Measurements from ENCODE around the gene PDGFRB. TPM values are rescaled to one million over a fixed set of nuclear protein-coding genes. Genes with fewer than 3 reads are reported as not detected.

PDGFRB gene
- total RNA-seq, 1 experiment from 2014 or later, result 1.8 TPM

DNA sequence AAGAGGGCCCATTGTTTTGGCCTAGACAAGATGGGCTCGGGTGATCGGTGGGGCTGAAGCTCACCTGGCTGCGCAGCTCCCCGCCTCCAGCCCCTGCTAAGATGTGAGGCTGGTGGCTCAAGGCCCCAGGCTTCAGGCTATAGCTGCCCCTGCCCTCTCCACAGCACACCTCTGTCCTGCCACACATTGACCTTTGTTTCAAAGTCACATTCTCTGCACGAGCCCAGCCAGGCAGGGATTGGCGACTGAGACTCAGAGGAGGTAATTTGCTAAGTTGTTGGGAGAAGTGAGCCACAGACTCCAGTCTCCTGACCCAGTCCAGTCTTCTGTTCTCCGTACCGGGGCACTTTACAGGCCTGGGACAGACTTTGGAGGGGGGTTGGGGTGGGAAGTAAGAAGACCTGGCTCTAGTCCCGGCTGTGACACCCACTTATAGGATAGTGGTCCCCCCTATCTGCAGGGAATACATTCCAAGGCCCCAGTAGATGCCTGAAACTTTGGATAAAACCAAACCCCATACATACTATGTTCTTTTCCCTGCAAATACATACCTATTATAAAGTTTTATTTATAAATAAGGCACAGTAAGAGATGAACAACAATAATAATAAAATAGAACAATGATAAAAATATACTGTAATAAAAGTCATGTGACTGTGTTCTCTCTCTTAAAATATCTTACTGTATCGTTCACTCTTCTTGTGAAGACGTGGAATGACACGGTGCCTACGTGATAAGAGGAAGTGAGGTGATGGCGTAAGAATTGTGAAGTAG, 13.3 kb downstream of the PDGFRB start:
- H3K36me3 ChIP-seq (ENCODE audit: control insufficient read depth, insufficient read depth, low read length), result no peaks in the 10 kb centered on the region
- H3K9me3 ChIP-seq (ENCODE audit: control insufficient read depth, insufficient read depth, low read depth, low read length), result no peaks in the 10 kb centered on the region
- DNase-seq (ENCODE audit: low read depth, low spot score) (no peak), ATAC-seq (no peak)
- ChIA-PET POLR2A (no interaction called here), CTCF (no interaction called here)
- in situ Hi-C loops (cut with HindIII; ENCODE audit: low pct_unique_long_range_greater_than_20kb, low sequenced_read_pairs), result no loop called here
- peaks cover 28% of the 10 kb centered on the region for H3K4me1 ChIP-seq (ENCODE audit: control insufficient read depth, insufficient read depth, low read length)
- H3K4me3 ChIP-seq (ENCODE audit: low read depth in 2 of 2, low read length in 2 of 2), result no peak overlapping the region
- H3K27me3 ChIP-seq (ENCODE audit: control insufficient read depth, insufficient read depth, low read length), result no peaks in the 10 kb centered on the region
- H3K27ac ChIP-seq (ENCODE audit: low read length), result no peak overlapping the region; the same call in 1 of the 2 replicates
- BruUV-seq (replicated peaks), result no TSS peak
- TF ChIP-seq, protein P1, sequence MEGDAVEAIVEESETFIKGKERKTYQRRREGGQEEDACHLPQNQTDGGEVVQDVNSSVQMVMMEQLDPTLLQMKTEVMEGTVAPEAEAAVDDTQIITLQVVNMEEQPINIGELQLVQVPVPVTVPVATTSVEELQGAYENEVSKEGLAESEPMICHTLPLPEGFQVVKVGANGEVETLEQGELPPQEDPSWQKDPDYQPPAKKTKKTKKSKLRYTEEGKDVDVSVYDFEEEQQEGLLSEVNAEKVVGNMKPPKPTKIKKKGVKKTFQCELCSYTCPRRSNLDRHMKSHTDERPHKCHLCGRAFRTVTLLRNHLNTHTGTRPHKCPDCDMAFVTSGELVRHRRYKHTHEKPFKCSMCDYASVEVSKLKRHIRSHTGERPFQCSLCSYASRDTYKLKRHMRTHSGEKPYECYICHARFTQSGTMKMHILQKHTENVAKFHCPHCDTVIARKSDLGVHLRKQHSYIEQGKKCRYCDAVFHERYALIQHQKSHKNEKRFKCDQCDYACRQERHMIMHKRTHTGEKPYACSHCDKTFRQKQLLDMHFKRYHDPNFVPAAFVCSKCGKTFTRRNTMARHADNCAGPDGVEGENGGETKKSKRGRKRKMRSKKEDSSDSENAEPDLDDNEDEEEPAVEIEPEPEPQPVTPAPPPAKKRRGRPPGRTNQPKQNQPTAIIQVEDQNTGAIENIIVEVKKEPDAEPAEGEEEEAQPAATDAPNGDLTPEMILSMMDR (IDR thresholded peaks at IDR 0.05), result no peak
- TF ChIP-seq TCF7L2 (IDR thresholded peaks at IDR 0.05; ENCODE audit: low read depth, low read length), result no peak
- no peak for TF ChIP-seq SIN3A (IDR thresholded peaks at IDR 0.05; ENCODE audit: borderline replicate concordance, insufficient read depth, low read depth, low read length)
- TF ChIP-seq, protein P2, sequence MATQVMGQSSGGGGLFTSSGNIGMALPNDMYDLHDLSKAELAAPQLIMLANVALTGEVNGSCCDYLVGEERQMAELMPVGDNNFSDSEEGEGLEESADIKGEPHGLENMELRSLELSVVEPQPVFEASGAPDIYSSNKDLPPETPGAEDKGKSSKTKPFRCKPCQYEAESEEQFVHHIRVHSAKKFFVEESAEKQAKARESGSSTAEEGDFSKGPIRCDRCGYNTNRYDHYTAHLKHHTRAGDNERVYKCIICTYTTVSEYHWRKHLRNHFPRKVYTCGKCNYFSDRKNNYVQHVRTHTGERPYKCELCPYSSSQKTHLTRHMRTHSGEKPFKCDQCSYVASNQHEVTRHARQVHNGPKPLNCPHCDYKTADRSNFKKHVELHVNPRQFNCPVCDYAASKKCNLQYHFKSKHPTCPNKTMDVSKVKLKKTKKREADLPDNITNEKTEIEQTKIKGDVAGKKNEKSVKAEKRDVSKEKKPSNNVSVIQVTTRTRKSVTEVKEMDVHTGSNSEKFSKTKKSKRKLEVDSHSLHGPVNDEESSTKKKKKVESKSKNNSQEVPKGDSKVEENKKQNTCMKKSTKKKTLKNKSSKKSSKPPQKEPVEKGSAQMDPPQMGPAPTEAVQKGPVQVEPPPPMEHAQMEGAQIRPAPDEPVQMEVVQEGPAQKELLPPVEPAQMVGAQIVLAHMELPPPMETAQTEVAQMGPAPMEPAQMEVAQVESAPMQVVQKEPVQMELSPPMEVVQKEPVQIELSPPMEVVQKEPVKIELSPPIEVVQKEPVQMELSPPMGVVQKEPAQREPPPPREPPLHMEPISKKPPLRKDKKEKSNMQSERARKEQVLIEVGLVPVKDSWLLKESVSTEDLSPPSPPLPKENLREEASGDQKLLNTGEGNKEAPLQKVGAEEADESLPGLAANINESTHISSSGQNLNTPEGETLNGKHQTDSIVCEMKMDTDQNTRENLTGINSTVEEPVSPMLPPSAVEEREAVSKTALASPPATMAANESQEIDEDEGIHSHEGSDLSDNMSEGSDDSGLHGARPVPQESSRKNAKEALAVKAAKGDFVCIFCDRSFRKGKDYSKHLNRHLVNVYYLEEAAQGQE (IDR thresholded peaks at IDR 0.05; ENCODE audit: insufficient read depth in 1 of 2, low read depth in 2 of 2, low read length in 1 of 2), result no peak
- no peak for TF ChIP-seq POLR2AphosphoS5 (IDR thresholded peaks at IDR 0.05; ENCODE audit: low read depth, low read length)
- intact Hi-C loops (cut with micrococcal nuclease; ENCODE audit: unreplicated experiment), result no loop called here

DNA sequence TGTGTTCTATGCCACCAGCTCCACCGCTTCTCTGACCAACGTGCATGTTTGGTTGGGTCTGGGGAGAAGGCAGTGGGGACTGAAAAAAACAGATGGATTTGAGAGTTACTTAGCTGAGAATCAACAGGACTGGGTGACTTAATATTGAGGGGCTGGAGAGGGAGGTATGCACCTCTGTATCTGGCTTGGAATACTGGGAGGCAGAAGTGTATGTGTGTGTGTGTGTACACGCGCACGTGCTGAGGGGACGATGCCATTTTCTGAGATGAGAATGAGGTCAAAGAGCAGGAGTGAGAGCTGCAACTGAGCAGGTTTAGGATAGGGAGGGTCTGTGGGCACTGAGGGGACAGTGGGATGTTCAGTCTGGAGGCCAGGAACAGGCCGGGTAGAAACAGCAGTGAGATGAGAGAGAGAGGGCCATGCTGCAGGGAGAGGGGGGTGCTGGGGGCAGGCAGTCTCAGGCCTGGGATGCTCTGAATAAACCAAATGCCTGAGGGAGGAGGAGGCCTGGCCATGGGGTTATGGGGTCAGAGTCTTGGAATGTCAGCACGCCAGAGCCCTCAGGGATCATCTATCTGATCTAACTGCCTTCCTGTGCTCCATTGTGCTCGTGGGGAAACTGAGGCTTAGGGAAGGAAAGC, 14.0 kb downstream of the PDGFRB start:
- no TSS peak for BruUV-seq (replicated peaks)
- H3K36me3 ChIP-seq (ENCODE audit: control insufficient read depth, insufficient read depth, low read length), result no peaks in the 10 kb centered on the region
- H3K9me3 ChIP-seq (ENCODE audit: control insufficient read depth, insufficient read depth, low read depth, low read length), result no peaks in the 10 kb centered on the region
- 0 out of 2 replicates have a peak, but pooled peaks have one; percentile 19 for ATAC-seq
- intact Hi-C loops (cut with micrococcal nuclease; ENCODE audit: unreplicated experiment), result no loop called here
- in situ Hi-C loops (cut with HindIII; ENCODE audit: low pct_unique_long_range_greater_than_20kb, low sequenced_read_pairs), result no loop called here
- no peak overlapping the region; the same call in 1 of the 2 replicates for H3K27ac ChIP-seq (ENCODE audit: low read length)
- CTCF ChIA-PET, result no interaction called here
- DNase-seq (ENCODE audit: low read depth, low spot score), result no peak
- no peak overlapping the region for H3K4me3 ChIP-seq (ENCODE audit: low read depth in 2 of 2, low read length in 2 of 2)
- POLR2A ChIA-PET, result no interaction called here
- TF ChIP-seq, protein P2 (IDR thresholded peaks at IDR 0.05; ENCODE audit: insufficient read depth in 1 of 2, low read depth in 2 of 2, low read length in 1 of 2), result no peak
- TF ChIP-seq SIN3A (IDR thresholded peaks at IDR 0.05; ENCODE audit: borderline replicate concordance, insufficient read depth, low read depth, low read length) (no peak), TCF7L2 (IDR thresholded peaks at IDR 0.05; ENCODE audit: low read depth, low read length) (no peak), POLR2AphosphoS5 (IDR thresholded peaks at IDR 0.05; ENCODE audit: low read depth, low read length) (no peak)
- TF ChIP-seq, protein P1 (IDR thresholded peaks at IDR 0.05), result no peak
- no peaks in the 10 kb centered on the region for H3K27me3 ChIP-seq (ENCODE audit: control insufficient read depth, insufficient read depth, low read length)
- peaks cover 32% of the 10 kb centered on the region for H3K4me1 ChIP-seq (ENCODE audit: control insufficient read depth, insufficient read depth, low read length)
